Measurements from ENCODE around the gene IQCN.

IQCN gene

DNA sequence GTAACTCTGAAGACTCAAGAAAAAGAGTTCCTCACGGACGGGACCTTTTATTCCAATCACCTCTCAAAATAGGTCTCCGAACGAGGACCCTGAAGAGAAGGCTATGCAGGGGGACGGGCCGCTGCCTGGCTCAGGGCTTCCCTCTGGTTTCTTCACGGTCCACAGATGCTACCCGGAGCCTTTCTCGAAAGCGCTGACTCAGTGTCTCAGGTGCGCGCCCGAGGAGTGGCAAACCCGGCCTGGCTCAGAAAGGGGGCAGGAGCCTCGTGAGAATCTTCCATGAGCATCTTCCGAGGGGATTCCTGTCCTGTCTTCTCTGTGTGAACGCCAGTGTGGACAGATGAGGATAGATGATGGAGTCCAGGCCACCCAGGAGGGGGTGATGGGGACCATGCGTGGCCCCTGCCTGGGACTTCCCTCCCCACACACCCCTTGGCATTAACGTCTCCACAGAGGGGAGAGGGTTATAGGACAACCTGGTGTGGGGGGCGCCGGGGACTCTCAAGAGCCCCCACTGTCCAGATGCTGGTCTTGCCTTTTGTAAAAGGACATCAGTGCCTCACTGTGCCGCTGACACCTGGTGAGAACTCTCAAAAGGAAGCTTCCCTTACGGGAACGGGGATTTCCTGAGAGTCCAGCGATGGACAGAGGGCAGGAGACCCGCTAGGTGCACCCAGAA is 32.1 kb upstream of the IQCN start:
- DNase-seq = no peak

DNA sequence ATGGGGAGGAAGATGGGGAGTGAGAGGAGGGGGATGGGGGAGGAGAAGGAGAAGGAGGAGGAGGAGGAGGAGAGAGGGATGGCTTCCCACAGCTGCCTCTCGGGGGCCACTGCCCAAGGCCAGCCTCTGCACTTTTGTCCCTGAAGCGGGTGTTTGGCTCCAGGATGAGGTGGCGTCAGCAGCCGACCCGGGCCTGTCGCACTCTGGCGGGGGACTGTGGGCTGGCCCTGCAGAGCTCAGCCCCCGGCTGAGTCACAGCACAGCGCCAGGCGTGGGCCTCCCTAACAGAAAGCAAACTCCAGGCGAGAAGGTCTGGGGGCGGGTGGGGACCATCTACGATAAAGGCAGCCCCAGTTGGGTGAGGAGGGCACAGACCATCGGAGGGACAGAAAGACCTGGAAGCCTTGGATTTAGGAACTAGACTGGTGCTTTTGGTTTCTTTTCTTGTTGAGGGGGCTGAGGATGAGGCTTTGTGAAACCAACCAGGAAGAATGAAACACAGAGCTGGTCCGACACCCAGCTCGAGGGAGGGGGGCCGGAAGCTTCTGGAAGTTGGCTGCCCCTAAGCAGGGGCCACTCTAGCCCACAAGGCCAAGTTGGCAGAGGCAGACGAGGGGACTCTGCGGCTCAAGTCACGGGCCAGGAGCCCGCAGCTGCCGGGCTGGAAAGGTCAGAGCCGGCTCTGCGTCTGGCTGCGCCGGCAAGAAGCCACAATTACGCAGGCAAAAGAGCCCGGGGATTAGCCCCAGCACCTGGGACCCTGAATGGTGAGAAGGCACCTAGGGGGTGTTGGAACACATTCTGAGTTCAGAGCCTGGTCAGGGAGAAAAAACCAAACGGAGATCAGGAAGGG is 30.4 kb upstream of the IQCN start:
- DNase-seq = no peak

DNA sequence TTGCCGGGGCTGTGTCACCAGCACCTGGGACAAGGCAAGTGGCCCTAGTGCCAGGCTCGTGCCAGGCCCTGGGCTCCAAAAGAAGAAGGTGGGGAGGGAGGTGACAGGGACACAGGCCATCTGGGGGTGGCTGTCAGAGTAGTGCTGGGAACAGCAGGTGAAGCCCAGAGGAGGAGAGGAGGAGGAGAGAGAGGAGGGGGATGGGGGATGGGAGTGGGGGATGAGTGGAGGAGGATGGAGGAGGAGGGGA is 29.9 kb upstream of the IQCN start:
- DNase-seq = no peak

DNA sequence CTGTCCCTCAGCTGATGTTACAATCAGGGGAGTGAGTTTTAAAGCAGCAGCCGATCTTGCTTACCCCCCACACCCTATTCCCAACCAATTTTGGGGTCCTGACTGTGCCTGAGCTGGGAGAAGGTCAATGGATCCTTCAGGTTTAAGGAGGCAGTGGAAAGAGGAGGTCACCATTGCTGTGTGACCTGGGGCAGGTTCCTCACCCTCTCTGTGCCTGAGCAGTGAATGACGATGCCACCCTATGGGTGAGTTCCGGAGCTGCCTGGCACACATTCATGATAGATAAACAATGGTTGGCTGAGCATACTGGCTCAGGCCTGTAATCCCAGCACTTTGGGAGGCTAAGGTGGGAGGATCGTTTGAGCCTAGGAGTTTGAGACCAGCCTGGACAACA is 27.5 kb upstream of the IQCN start:
- no peak for DNase-seq

DNA sequence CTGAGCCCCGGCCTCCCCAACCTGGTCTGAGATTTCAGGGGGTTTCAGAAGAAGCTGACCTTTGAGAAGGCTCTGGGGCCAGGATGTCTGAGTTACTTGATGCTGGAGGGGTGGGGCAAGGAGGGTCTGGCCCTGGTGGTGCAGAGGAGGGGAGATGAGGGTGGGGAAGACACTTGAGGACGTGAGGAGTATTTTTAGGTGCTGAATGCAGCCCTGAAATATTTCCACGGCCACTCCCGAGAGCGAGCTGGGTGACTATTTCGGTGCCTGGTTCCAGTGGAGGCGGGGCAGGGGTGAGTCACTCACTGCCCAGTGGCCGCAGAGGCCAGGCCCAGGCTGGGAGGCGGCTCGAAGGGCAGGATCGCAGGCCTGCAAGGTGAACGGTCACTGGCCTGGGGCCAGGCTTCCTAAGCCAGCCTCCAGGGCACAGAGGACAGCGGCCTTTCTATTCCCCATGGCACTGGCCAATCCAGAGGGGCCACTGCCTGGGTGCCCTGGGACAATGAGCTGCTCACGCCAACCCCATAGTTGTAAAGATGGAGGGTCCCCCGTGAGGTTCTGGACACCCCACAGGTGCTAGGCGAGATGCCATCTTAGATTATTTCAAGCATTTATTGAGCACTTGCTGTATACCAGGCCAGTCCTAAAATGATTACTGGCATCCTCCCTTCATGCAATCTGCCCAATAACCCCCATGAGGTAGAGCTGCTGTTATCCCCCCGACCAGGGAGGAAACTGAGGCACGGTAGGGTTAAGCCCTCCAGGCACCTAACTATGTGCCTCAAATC is 26.9 kb upstream of the IQCN start:
- no peak for DNase-seq

DNA sequence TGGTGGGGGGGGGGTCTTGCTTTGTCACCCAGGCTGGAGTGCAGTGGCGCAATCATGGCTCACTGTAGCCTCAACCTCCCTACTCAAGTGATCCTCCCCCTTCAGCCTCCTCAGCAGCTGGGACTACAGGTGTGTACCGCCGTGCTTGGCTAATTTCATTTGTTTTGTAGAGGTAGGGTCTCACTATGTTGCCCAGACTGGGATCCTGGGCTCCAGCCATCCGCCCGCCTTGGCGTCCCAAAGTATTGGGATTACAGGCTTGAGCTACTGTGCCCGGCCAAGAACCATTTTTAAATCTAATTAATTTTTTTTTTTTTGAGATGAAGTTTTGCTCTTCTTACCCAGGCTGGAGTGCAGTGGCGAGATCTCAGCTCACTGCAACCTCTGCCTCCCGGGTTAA is 25.4 kb upstream of the IQCN start:
- no peak for DNase-seq

DNA sequence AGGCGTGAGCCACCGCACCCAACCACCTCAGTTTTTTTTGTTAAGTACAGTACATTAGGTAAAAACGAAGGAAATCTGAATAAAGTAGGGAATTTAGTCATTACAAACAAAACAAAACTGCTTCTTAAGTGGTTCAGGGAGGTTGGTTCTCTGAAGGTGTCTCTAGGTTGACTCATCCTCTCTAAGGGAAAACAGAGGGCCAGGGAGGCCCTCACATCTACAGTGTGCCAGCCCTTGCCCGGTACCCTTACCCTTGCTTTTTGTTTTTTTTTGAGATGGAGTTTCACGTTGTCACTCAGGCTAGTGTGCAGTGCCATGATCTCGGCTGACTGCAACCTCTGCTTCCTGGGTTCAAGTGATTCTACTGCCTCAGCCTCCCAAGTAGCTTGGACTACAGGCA is 24.3 kb upstream of the IQCN start:
- DNase-seq = no peak

DNA sequence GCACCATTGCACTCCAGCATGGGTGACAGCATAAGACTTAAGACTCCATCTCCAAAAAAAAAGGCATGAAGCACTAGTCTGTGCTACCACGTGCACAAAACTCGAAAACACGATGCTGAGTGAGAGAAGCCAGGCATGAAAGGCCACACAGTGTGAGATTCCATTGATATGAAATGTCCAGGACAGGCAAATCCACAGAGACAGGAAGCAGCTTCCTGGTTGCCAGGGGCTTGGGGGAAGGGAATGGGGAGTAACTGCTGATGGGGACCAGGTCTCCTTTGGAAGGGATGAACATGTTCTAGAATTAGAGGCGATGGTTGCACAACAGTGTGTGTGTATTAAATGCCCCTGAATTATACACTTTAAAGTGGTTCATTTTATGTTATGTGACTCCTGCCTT is 23.1 kb upstream of the IQCN start:
- no peak for DNase-seq

DNA sequence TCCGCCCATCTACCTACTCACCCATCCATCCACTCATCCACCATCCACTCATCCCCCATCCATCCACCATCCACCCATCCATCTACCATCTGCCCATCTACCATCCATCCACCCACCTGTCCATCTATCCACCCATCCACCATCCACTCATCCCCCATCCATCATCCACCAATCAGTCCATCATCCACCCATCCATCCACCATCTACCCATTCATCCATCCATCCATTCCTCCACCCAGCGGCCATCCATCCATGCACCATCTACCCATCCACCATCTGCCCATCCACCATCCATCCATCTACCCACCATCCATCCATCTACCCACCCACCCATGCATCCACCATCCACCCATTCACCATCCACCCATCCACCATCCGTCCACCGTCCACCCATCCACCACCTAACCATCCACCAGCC is 20.8 kb upstream of the IQCN start:
- no peak for DNase-seq

DNA sequence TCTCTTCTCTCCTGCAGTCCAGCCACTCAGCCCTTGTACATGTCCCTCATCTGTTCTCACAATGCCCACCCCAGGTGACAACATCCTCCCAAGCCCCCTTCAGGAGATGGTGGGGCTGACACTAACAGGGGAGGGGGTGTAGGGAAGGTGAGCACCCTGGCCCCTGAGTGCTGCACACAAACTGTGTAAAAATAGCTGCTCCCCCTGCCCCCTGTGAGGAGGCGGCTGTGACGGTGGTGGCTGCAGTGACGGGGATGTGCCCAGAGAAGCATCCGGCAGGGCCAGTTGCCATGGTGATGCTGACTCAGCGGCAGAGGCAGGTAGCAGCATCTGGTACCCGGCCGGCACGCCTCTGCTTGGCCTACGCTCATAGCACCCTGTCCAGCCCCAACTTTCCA is 20.2 kb upstream of the IQCN start:
- DNase-seq = no peak

DNA sequence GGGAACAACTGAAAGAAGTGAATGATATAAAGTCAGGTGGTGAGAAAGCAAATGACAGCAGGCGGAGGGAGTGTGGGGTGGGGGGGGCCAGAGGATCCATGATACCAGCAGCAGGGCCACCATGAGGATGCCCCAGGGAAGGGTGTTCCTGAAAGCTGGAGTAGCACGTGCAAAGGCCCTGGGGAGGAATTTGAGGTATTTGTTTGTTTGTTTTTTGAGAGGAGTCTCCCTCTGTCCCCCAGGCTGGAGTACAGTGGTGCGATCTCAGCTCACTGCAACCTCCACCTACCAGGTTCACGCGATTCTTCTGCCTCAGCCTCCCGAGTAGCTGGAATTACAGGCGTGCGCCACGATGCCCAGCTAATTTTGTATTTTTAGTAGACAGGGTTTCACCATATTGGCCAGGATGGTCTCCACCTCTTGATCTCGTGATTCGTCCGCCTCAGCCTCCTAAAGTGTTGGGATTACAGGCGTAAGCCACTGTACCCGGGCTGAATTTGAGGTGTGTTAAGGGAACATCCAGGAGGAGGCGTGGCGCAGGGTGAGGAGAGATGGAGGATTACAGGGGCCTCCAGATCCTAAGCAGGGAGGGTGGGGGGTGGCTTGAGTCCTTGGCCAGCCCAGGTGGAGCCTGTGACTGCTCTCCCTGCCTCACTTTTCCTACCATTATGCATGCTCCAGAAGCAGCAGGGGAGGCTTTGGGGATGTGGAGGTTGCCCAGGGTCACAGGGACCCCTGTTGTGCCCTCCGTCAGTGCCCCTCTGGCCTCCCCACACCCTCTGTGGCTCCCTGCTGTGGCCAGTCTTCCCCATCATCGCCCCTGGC is 19.6 kb upstream of the IQCN start:
- DNase-seq = no peak

DNA sequence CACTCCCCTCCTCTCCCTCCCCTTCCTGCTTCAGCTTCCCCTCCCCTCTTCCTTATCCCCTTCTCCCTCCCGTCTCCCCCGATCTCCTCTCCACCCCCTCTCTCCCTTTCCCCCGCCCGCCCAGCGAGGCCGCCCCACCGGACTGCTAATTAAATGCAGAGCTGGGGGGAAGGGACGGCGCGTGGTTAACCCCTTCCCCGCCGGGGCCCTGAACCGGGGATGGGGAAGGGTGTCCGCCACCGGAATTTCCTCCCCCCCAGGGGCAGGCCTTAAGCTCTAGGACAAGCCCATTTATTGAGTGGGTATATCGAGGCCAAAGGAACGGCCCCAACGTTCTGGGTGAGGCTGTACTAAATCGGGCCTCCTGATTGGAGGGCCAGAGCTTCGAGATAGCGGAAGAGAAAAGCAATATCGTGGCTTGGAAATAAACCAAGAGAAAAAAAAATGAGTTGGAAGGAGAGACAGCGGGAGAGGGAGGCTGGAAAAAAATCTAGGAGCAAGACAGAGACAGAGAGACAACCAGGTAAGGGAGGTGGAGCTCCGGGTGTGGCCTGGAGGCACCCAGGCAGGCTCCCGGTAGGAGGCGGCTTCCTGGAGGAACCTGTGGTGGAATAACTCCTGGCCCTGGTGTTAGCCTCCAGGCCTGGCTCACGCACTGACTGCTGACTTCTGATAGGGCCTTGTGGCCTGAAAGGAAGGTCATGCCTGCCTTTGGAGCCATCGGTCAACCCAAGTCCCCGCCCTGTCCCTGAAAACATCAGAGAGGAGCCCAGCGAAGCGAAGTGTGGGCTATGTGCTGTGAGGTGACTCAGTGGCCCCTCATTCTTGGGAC is 18.8 kb upstream of the IQCN start:
- DNase-seq = no peak

DNA sequence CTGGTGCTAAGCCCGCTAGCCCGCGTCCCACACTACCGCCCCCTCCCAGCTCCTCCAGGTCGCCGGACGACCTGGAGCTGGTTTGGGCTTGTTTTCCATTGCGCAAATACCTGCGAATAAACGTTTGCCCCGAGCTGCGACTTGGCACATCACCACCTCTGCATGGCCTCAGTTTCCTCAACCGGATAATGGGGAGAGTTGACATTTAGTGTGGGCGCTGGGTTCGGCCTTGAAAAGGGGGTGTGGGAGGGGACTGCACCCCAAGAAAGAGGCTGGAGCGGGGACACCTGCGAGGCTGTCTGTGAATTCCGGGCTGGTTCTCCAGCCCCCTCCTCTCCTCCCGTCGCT is 18.2 kb upstream of the IQCN start:
- no peak for DNase-seq

DNA sequence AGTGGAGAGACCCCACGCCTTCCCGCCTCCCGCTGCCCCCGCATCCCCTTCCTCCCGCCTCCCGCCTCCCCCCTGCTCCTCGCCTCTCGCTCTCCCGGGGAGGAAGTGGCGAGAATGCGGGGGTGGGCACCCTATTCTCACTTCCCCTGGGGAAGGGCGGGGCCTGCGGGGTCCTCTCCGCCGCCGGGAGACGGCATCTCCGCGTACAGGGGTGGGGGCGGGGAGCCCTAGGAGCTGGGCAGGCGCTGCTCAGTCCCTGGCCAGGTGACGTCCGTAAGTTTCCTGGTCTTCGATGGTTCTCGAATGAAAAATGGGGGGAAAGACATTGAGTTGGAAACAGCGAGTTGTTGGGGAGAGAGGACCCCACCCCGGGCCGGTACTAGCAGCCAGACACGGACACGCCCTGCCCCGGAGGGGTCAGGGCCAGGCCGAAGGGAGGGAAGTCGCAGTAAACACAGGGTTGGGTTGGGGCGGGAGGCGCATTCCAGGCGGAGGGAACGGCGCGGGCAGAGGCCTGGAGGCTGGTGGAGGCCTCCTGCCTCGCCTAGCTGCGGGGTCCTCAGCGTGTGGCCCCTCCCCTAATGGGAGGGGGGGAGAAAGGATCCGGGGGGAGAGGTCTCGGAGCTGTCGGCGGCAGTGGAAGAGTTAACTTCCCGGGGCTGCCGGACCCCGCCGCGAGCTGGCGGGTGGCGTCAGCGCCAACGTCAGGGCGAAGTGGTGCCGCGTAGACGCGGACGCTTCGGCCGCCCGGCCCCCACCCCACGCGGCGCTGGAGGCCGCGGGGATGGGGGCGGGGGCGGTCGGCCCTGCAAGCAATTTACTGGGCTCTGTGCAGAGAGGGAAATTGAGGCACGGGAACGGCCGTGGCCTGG is 17.6 kb upstream of the IQCN start:
- DNase-seq = no peak

DNA sequence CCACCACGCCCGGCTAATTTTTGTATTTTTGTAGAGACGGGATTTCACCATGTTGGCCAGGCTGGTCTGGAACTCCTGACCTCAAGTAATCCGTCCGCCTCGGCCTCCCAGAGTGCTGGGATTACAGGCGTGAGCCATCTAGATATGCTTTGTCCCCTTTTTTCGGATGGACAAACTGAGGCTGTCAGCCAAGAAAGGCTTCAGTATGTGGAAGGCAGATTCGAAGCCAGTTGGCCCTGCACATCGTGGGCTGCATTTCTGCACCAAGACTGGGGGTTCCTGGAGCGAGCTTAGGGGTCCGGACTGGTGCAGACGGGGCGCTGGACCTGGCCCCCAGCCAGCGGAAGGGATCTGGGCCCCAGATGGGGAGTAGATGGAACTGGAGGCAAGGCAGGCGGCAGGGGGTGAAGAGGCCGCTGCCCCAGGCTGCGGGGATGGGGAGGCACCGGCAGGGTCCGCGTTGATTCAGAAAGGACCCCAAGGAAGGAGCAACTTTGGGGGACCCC is 16.8 kb upstream of the IQCN start:
- DNase-seq = no peak

DNA sequence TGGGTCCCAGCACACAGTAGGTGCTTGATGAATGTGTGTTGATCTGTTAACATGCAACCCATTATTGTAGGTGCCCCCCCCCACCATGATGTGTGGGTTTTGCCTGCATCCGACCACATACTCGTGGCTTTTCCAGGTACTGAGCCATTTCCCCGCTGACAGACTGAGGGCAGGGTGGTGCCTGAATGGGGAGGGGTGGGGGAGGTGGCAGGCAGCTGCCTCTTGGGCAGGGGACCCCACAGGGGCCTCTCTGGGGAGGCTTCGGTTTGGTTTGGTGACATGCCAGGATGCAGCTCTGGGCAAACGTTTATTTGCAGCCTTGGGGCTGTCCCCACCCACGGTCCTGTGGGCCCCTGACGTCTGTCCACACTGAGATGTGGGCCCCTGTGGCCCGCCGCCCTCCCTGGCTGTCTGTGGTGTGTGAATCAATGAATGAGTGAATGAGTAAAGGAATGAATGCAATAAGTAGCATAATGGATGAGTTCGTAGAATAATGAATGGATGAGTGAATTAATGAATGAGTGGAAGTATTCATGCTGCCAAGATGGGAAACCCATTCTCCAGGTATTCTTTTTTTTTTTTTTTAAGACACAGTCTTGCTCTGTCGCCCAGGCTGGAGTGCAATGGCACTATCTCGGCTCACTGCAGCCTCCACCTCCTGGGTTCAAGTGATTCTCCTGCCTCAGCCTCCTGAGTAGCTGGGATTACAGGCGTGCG is 16.2 kb upstream of the IQCN start:
- no peak for DNase-seq

DNA sequence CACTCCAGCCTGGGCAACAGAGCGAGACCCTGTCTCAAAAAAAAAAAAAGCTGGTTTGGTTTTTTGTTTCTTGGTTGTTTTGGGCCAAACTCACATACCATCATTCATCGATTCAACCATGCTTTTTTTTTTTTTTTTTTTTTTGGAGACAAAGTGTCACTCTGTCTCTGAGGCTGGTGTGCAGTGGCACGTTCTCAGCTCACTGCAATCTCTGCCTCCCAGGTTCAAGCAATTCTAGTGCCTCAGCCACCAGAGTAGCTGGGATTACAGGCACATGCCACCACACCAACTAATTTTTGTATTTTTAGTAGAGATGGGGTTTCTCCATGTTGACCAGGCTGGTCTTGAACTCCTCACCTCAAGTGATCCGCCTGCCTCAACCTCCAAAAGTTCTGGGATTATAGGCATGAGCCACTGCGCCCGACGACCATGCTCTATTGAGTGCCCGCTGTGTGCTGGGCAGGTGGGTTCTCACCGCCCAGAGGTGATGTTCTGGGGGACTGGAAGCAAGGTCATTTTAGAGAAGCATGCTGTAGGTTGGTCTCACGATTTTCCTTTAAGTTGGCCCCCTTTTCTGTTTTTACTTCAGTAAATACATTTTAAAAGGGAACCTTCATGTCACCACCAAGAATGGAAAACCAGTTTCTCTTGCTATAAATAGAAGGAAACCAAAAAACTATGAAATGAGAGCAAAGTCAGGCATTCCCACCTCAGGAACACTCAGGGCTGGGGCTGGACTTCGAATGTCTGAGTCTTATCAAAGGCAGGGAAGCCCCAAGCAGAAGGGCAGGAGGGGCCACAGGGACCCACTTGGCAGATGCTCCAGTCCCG is 15.4 kb upstream of the IQCN start:
- DNase-seq = no peak

DNA sequence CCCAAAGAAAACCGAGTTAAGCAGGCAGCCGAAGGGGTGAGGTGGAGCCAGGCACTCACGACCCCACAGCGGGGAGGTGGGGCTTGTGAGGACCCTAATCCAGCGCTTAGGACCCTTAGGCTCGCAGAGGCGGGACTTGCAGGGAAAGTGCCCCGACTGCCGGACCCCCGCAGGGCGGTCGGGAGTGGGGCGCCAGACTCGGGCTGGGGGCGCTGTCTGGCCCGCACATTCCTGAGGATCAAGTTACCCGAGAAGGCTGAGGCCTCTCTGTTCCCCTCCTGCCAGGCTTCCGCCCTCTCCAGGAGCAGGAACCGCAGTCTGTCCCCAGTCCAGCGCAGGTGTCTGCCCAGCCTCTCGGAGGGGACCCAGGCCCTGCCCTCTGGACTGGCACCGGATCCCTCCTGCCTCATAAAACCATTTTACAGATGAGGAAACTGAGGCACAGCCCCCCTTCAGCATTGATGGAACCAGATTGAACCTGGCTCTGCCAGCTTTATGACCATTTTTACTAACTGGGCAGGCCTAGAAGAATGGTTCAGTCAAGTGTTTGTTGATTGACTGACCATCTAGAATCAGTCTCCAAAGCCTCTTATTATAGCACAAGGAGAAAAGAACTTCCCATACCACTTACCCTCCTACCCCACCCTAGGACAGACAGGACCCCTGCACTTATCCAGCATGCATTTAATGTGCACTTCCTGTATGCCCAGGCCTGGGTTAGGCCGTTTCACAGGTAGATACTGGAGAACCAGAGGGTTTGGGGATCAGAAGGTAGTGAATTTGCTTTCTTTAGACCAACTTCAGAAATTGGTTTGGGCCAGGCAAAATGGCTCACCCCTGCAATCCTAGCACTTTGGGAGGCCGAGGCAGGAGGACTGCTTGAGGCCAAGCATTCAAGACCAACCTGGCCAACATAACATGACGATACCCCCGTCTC is 13.9 kb upstream of the IQCN start:
- no peak for DNase-seq
